DMS153 treated with DMSO at 0.1 percent for 48 hours (cell line): ENCODE results near the gene RPL36A.

Experiments
- DNase-seq: peaks from one replicate; lab custom pipeline; 2025; ENCODE audit not compliant: unreplicated experiment; lab: John Stamatoyannopoulos, UW

The RPL36A gene

GRCh38 chrX:101430457-101431078 is 39.8 kb downstream of the RPL36A start:
- no peak for DNase-seq

- no peak for DNase-seq
Measured at GRCh38 chrX:101442085-101442484, 51.3 kb downstream of the RPL36A start.
